Measurements from ENCODE around the gene LRRC56.

Gene LRRC56

GRCh38 chr11:533586-534395, 3.5 kb upstream of the LRRC56 start:
- no peak for TF ChIP-seq CTCF (IDR thresholded peaks at IDR 0.05; ENCODE audit: low read depth, low read length)
- no peak for DNase-seq
- Histone ChIP-seq H3K4me1 (no peaks in the 10 kb centered on the region), H3K36me3 (peaks cover 3% of the 10 kb centered on the region; the same call in 1 of the 2 replicates), H3K27me3 (no peaks in the 10 kb centered on the region), H3K4me3 (ENCODE audit: low read depth, low read length) (no peak overlapping the region), H3K9me3 (no peaks in the 10 kb centered on the region)

- peak overlapping the region; percentile 67 for H3K4me3 ChIP-seq (ENCODE audit: low read depth, low read length)
- H3K9me3 ChIP-seq = no peaks in the 10 kb centered on the region
- H3K36me3 ChIP-seq = peaks cover 3% of the 10 kb centered on the region; the same call in 1 of the 2 replicates
- no peak for TF ChIP-seq CTCF (IDR thresholded peaks at IDR 0.05; ENCODE audit: low read depth, low read length)
- DNase-seq = no peak
- H3K4me1 ChIP-seq = no peaks in the 10 kb centered on the region
- no peaks in the 10 kb centered on the region for H3K27me3 ChIP-seq
Measured at GRCh38 chr11:534396-535209, 2.7 kb upstream of the LRRC56 start.

GRCh38 chr11:535210-535518, 2.2 kb upstream of the LRRC56 start:
- Histone ChIP-seq H3K36me3 (peaks cover 3% of the 10 kb centered on the region; the same call in 1 of the 2 replicates), H3K4me3 (ENCODE audit: low read depth, low read length) (peak overlapping the region; percentile 67; the same call in 1 of the 2 replicates), H3K27me3 (no peaks in the 10 kb centered on the region), H3K4me1 (no peaks in the 10 kb centered on the region), H3K9me3 (no peaks in the 10 kb centered on the region)
- DNase-seq = no peak
- no peak for TF ChIP-seq CTCF (IDR thresholded peaks at IDR 0.05; ENCODE audit: low read depth, low read length)

- peak; percentile 89 for DNase-seq
- no peaks in the 10 kb centered on the region for H3K4me1 ChIP-seq
- TF ChIP-seq CTCF (IDR thresholded peaks at IDR 0.05; ENCODE audit: low read depth, low read length) = no peak
Measured at GRCh38 chr11:535519-536454, 1.5 kb upstream of the LRRC56 start, which contains the start of gene HRAS. HRAS (minus strand) TSS chr11:535576.

GRCh38 chr11:537622-538430, 499 bp downstream of the LRRC56 start:
- Histone ChIP-seq H3K9me3 (no peaks in the 10 kb centered on the region), H3K36me3 (no peaks in the 10 kb centered on the region; the same call in 1 of the 2 replicates)

More at GRCh38 chr11:535519-536454, 1.5 kb upstream of the LRRC56 start, which contains the start of gene HRAS:
- Histone ChIP-seq H3K4me3 (ENCODE audit: low read depth, low read length) (peak within 1 kb of the TSS; percentile 67), H3K9me3 (no peaks in the 10 kb centered on the region), H3K36me3 (peaks cover 3% of the 10 kb centered on the region; the same call in 1 of the 2 replicates), H3K27me3 (no peaks in the 10 kb centered on the region)

More at GRCh38 chr11:537622-538430, 499 bp downstream of the LRRC56 start:
- DNase-seq = no peak
- Histone ChIP-seq H3K4me3 (ENCODE audit: low read depth, low read length) (peak overlapping the region; percentile 32), H3K4me1 (no peaks in the 10 kb centered on the region), H3K27me3 (no peaks in the 10 kb centered on the region)
- no peak for TF ChIP-seq CTCF (IDR thresholded peaks at IDR 0.05; ENCODE audit: low read depth, low read length)

Measured in BE2C (cell line).